SU-DHL-6 (cell line): ENCODE data around the gene SCLY.

Experiments
- H2AFZ ChIP-seq: fragments of 200-600 bp; sonication (generic); 2 replicates; pipeline ENCODE4 v1.6.1; 2014; ENCODE audit warnings: low read depth, mild to moderate bottlenecking, moderate library complexity, mixed read lengths, antibody characterized with exemption, low read length; ENCODE audit not compliant: severe bottlenecking
- H3F3A ChIP-seq: fragments of 200-600 bp; shearing (Covaris generic); 2 replicates; pipeline ENCODE4 v1.6.0; 2016; ENCODE audit warnings: antibody characterized with exemption, mild to moderate bottlenecking; ENCODE audit not compliant: insufficient read depth
- H3K27ac ChIP-seq: fragments of 200-600 bp; sonication (generic); 2 replicates; pipeline ENCODE4 v1.5.1; 2016; ENCODE audit warnings: low read depth, mild to moderate bottlenecking, low read length, moderate library complexity, mixed read lengths
- H3K27me3 ChIP-seq: fragments of 200-600 bp; sonication (generic), shearing (Covaris generic); 2 replicates; pipeline ENCODE4 v1.6.0; 2014; ENCODE audit warnings: mild to moderate bottlenecking, low read length
- H3K36me3 ChIP-seq: fragments of 200-600 bp; sonication (generic); 2 replicates; pipeline ENCODE4 v1.6.1; 2014; ENCODE audit warnings: mild to moderate bottlenecking, low read length, mixed read lengths
- H3K4me2 ChIP-seq: fragments of 300-600, 200-600 bp; shearing (Covaris generic), sonication (generic); 2 replicates; pipeline ENCODE4 v1.6.0; 2014; ENCODE audit warnings: low read length, low read depth, mild to moderate bottlenecking; ENCODE audit not compliant: poor library complexity, severe bottlenecking
- H3K4me3 ChIP-seq: fragments of 200-600 bp; sonication (generic); 2 replicates; pipeline ENCODE4 v1.5.1; 2014; ENCODE audit warnings: antibody characterized with exemption, low read length, mild to moderate bottlenecking, mixed read lengths; ENCODE audit not compliant: insufficient read depth, poor library complexity, severe bottlenecking
- H3K79me2 ChIP-seq: fragments of 200-600 bp; sonication (generic); 2 replicates; pipeline ENCODE4 v1.6.1; 2014; ENCODE audit warnings: mild to moderate bottlenecking, low read length, moderate library complexity; ENCODE audit not compliant: insufficient read depth
- H3K9ac ChIP-seq: fragments of 200-600 bp; sonication (generic); 2 replicates; pipeline ENCODE4 v1.7.0; 2014; ENCODE audit warnings: mild to moderate bottlenecking, low read length
- H3K9me2 ChIP-seq: fragments of 200-600 bp; sonication (generic); replicated peaks from 2 replicates; pipeline ENCODE4 v1.6.1; 2014; ENCODE audit warnings: low read length; ENCODE audit not compliant: insufficient read depth
- H3K9me3 ChIP-seq: fragments of 200-600 bp; sonication (generic); 2 replicates; pipeline ENCODE4 v1.6.1; 2014; ENCODE audit warnings: low read length, mixed read lengths; ENCODE audit not compliant: insufficient read depth
- H4K20me1 ChIP-seq: fragments of 200-600 bp; sonication (generic); 2 replicates; pipeline ENCODE4 v1.6.1; 2014; ENCODE audit warnings: low read depth, mild to moderate bottlenecking, antibody characterized with exemption, low read length, moderate library complexity, mixed read lengths
- CTCF ChIP-seq: fragments of 200-600 bp; sonication (generic); IDR thresholded peaks from one replicate; pipeline ENCODE4 v1.5.1; 2017; ENCODE audit warnings: antibody characterized with exemption, mild to moderate bottlenecking, low read length, moderate library complexity; ENCODE audit not compliant: insufficient read depth, poor library complexity, severe bottlenecking
- EZH2phosphoT487 ChIP-seq: fragments of 200-600 bp; sonication (generic), shearing (Covaris generic); conservative IDR thresholded peaks from 2 replicates; pipeline ENCODE4 v1.6.1; 2018; ENCODE audit warnings: mild to moderate bottlenecking, antibody characterized with exemption, low read length, moderate library complexity, mixed read lengths

SCLY gene

GRCh38 chr2:238104226-238104690 is 43.5 kb downstream of the SCLY start:
- Histone ChIP-seq H3K27ac (no peak overlapping the region), H3K4me3 (no peak overlapping the region), H2AFZ (no peak overlapping the region), H3K27me3 (no peaks in the 10 kb centered on the region), H3K79me2 (no peaks in the 10 kb centered on the region), H3K9me2 (no peaks in the 10 kb centered on the region), H3K9ac (no peak overlapping the region), H3K4me2 (no peak overlapping the region), H3K9me3 (no peaks in the 10 kb centered on the region), H3F3A (peaks cover 17% of the 10 kb centered on the region), H4K20me1 (no peaks in the 10 kb centered on the region), H3K36me3 (no peaks in the 10 kb centered on the region)
- TF ChIP-seq CTCF (no peak), EZH2phosphoT487 (no peak)

GRCh38 chr2:238104691-238105371 is 44.0 kb downstream of the SCLY start:
- Histone ChIP-seq H3K4me2 (no peak overlapping the region), H3K36me3 (no peaks in the 10 kb centered on the region), H4K20me1 (no peaks in the 10 kb centered on the region), H3K9me2 (no peaks in the 10 kb centered on the region), H3K27me3 (no peaks in the 10 kb centered on the region), H3K27ac (no peak overlapping the region), H3K4me3 (no peak overlapping the region), H2AFZ (no peak overlapping the region), H3F3A (peaks cover 19% of the 10 kb centered on the region), H3K79me2 (no peaks in the 10 kb centered on the region), H3K9ac (no peak overlapping the region), H3K9me3 (no peaks in the 10 kb centered on the region)
- no peak for TF ChIP-seq EZH2phosphoT487
- no peak for TF ChIP-seq CTCF

GRCh38 chr2:238105506-238106338 is 44.9 kb downstream of the SCLY start:
- no peak overlapping the region for H3K4me2 ChIP-seq
- no peak overlapping the region for H2AFZ ChIP-seq
- H3K79me2 ChIP-seq = no peaks in the 10 kb centered on the region
- no peaks in the 10 kb centered on the region for H4K20me1 ChIP-seq
- no peaks in the 10 kb centered on the region for H3K36me3 ChIP-seq
- TF ChIP-seq CTCF (no peak), EZH2phosphoT487 (no peak)
- H3K9me3 ChIP-seq = no peaks in the 10 kb centered on the region
- H3K9me2 ChIP-seq = no peaks in the 10 kb centered on the region
- H3F3A ChIP-seq = peaks cover 19% of the 10 kb centered on the region
- H3K9ac ChIP-seq = no peak overlapping the region
- H3K4me3 ChIP-seq = no peak overlapping the region
- H3K27me3 ChIP-seq = no peaks in the 10 kb centered on the region
- H3K27ac ChIP-seq = no peak overlapping the region
